Neural cell (in vitro differentiated cells): Measurements from ENCODE around the gene SULT4A1. TPM values are rescaled to one million over a fixed set of nuclear protein-coding genes. Genes with fewer than 3 reads are reported as not detected.

ENCODE experiments used
- H2AFZ ChIP-seq: fragments of 200-600, 300-800 bp; sonication (generic), shearing (Covaris generic); 2 replicates; pipeline ENCODE4 v1.6.0; 2014; ENCODE audit warnings: low read depth, mild to moderate bottlenecking, antibody characterized with exemption, low read length, moderate library complexity
- H3F3A ChIP-seq: fragments of 200-600 bp; shearing (Covaris generic); 2 replicates; pipeline ENCODE4 v1.6.1; 2016; ENCODE audit warnings: mild to moderate bottlenecking, moderate library complexity, mixed read lengths, antibody characterized with exemption, low read length; ENCODE audit not compliant: insufficient read depth, poor library complexity, severe bottlenecking
- H3K27ac ChIP-seq: fragments of 200-600, 300-800 bp; sonication (generic), shearing (Covaris generic); 2 replicates; pipeline ENCODE4 v1.5.1; 2014; ENCODE audit warnings: mild to moderate bottlenecking, low read length, moderate library complexity
- H3K27me3 ChIP-seq: fragments of 300-800, 200-600 bp; sonication (generic), shearing (Covaris generic); 2 replicates; pipeline ENCODE4 v1.6.0; 2014; ENCODE audit warnings: mild to moderate bottlenecking, low read depth, low read length, moderate library complexity; ENCODE audit not compliant: insufficient read depth
- H3K36me3 ChIP-seq: fragments of 300-800, 200-600 bp; sonication (generic), shearing (Covaris generic); 2 replicates; pipeline ENCODE4 v1.5.1; 2014; ENCODE audit warnings: mild to moderate bottlenecking, antibody characterized with exemption, low read length, moderate library complexity; ENCODE audit not compliant: insufficient read depth
- H3K4me2 ChIP-seq: fragments of 300-800, 200-600 bp; sonication (generic), shearing (Covaris generic); 2 replicates; pipeline ENCODE4 v1.6.0; 2014; ENCODE audit warnings: mild to moderate bottlenecking, low read length
- H3K4me3 ChIP-seq: fragments of 300-800, 200-600 bp; sonication (generic), shearing (Covaris generic); 2 replicates; pipeline ENCODE4 v1.5.1; 2014; ENCODE audit warnings: mild to moderate bottlenecking, low read length, moderate library complexity
- H3K79me2 ChIP-seq: fragments of 200-600 bp; shearing (Covaris generic); replicated peaks from 2 replicates; pipeline ENCODE4 v1.6.0; 2014; ENCODE audit warnings: mild to moderate bottlenecking, low read length, moderate library complexity; ENCODE audit not compliant: insufficient read depth
- H3K9ac ChIP-seq: fragments of 300-800, 200-600 bp; sonication (generic), shearing (Covaris generic); 2 replicates; pipeline ENCODE4 v1.6.1; 2016; ENCODE audit warnings: mild to moderate bottlenecking, low read length, mixed read lengths
- H3K9me2 ChIP-seq: fragments of 200-600 bp; shearing (Covaris generic); 2 replicates; pipeline ENCODE4 v1.6.1; 2016; ENCODE audit warnings: mild to moderate bottlenecking, low read length, mixed read lengths; ENCODE audit not compliant: insufficient read depth
- H3K9me3 ChIP-seq: fragments of 200-600, 300-800 bp; sonication (generic), shearing (Covaris generic); 2 replicates; pipeline ENCODE4 v1.6.1; 2016; ENCODE audit warnings: mild to moderate bottlenecking, mixed run types, low read length, moderate library complexity, mixed read lengths
- H4K20me1 ChIP-seq: fragments of 200-600 bp; shearing (Covaris generic); 2 replicates; pipeline ENCODE4 v1.6.1; 2016; ENCODE audit warnings: mild to moderate bottlenecking, mixed run types; ENCODE audit not compliant: insufficient read depth
- CTCF ChIP-seq: fragments of 450-650 bp; IDR thresholded peaks from 2 replicates; pipeline ENCODE4 v1.5.1; 2014; ENCODE audit warnings: antibody characterized with exemption, mild to moderate bottlenecking, moderate library complexity; ENCODE audit not compliant: poor library complexity, severe bottlenecking
- EP300 ChIP-seq: fragments of 450-650 bp; conservative IDR thresholded peaks from 2 replicates; pipeline ENCODE4 v1.6.1; 2014; ENCODE audit warnings: antibody characterized with exemption, mild to moderate bottlenecking, moderate library complexity; ENCODE audit not compliant: poor library complexity, severe bottlenecking
- EZH2 ChIP-seq: fragments of 200-600, 300-800 bp; shearing (Covaris generic), sonication (generic); IDR thresholded peaks from 2 replicates; pipeline ENCODE4 v1.6.1; 2014; ENCODE audit warnings: antibody characterized with exemption, low read length, borderline replicate concordance, mild to moderate bottlenecking; ENCODE audit not compliant: insufficient read depth, poor library complexity, severe bottlenecking
- MXI1 ChIP-seq: fragments of 450-650 bp; conservative IDR thresholded peaks from 2 replicates; pipeline ENCODE4 v1.6.1; 2014; ENCODE audit warnings: antibody characterized with exemption, mild to moderate bottlenecking; ENCODE audit not compliant: poor library complexity, severe bottlenecking
- POLR2AphosphoS5 ChIP-seq: IDR thresholded peaks from 2 replicates; pipeline ENCODE4 v1.6.1; 2012
- RAD21 ChIP-seq: fragments of 450-650 bp; conservative IDR thresholded peaks from 2 replicates; pipeline ENCODE4 v1.6.1; 2014; ENCODE audit warnings: antibody characterized with exemption, mild to moderate bottlenecking, moderate library complexity
- REST ChIP-seq: IDR thresholded peaks from 2 replicates; pipeline ENCODE4 v1.6.1; 2012; ENCODE audit warnings: borderline replicate concordance
- SMC3 ChIP-seq: fragments of 450-650 bp; conservative IDR thresholded peaks from 2 replicates; pipeline ENCODE4 v1.6.1; 2014; ENCODE audit warnings: antibody characterized with exemption, mild to moderate bottlenecking, moderate library complexity; ENCODE audit not compliant: poor library complexity
- TAF1 ChIP-seq: IDR thresholded peaks from 2 replicates; pipeline ENCODE4 v1.6.1; 2012; ENCODE audit warnings: low read depth
- polyA plus RNA-seq: library from polyadenylated mRNA; depleted of rRNA; stranded (reverse); fragments of >200 nt; gene quantifications from 2 replicates; pipeline ENCODE4 v1.2.3, GENCODE V29; 2014

The SULT4A1 gene
- polyA plus RNA-seq, 1 donor from 2014 or later: 182 TPM

DNA sequence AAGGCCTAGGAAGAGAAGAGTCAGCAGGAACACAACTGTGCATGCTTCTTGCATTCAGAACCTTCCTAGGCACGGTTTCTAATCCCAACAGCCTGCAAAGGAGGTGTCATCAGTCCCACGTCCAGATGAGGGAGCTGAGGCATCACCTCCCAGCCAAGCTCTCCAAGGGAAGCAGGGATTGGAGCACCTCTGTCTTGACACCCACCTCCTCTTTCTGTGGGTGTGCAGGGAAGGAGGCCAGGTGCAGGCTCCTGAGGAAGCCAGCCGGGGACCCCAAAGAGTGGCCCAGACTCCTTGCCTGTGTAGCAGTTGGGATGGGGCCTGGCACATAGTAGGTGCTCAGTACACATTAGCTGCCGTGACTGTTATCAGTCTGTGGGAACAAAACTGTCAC lies 27.5 kb upstream of the SULT4A1 start:
- Histone ChIP-seq H3F3A (no peaks in the 10 kb centered on the region), H3K4me2 (no peak overlapping the region), H3K4me3 (no peak overlapping the region), H3K27me3 (peaks cover 43% of the 10 kb centered on the region), H3K9me3 (no peaks in the 10 kb centered on the region), H3K9ac (no peak overlapping the region), H3K9me2 (no peaks in the 10 kb centered on the region), H2AFZ (no peak overlapping the region), H3K36me3 (no peaks in the 10 kb centered on the region), H3K79me2 (no peaks in the 10 kb centered on the region), H4K20me1 (no peaks in the 10 kb centered on the region), H3K27ac (no peak overlapping the region)
- no peak for TF ChIP-seq EP300
- TF ChIP-seq RAD21: no peak
- TF ChIP-seq REST: no peak
- TF ChIP-seq POLR2AphosphoS5: no peak
- no peak for TF ChIP-seq EZH2
- TF ChIP-seq CTCF: no peak
- no peak for TF ChIP-seq TAF1
- no peak for TF ChIP-seq MXI1

DNA sequence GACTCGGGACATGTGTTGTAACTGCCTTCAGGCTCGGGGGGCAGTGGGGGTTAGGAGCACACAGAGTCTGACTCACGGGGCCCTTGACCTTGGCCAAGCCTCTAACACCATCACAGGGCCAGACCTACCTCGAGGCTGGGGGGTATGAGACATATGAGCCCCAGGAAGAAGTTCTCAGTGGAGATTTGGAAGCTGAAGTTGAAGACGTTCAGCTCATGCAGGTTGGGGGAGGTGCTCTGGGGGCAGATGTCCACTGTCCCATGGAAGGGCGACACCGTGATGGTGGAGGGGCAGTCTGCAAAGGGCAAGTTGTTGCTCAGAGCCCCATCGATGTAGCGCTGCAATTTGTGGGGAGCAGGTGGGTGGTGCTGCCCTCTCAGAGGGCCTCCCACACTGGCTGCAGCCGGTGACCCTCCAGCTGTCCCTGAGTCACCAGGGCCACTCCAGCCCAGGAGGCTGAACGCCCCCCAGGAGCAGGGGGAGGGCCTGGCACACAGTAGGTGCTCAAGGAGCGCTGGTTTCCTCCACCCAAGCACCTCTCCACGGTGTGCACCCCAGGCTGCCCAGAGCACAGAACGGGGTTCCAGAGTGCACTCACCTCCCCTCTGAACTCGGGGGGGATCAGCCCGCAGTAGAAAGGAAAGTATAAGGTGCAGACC lies 27.0 kb upstream of the SULT4A1 start:
- Histone ChIP-seq H3K9ac (no peak overlapping the region), H3K27me3 (peaks cover 43% of the 10 kb centered on the region), H3K4me3 (no peak overlapping the region), H3K27ac (no peak overlapping the region), H3K4me2 (no peak overlapping the region), H3K9me3 (no peaks in the 10 kb centered on the region), H3K36me3 (no peaks in the 10 kb centered on the region), H3K9me2 (no peaks in the 10 kb centered on the region), H3K79me2 (no peaks in the 10 kb centered on the region), H2AFZ (no peak overlapping the region), H3F3A (no peaks in the 10 kb centered on the region), H4K20me1 (no peaks in the 10 kb centered on the region)
- TF ChIP-seq CTCF (no peak), POLR2AphosphoS5 (no peak), EP300 (no peak), REST (no peak), RAD21 (no peak), EZH2 (no peak), MXI1 (no peak), SMC3 (no peak), TAF1 (no peak)
